H1 (cell line): Measurements from ENCODE around the gene FOXM1. TPM values are rescaled to one million over a fixed set of nuclear protein-coding genes. Genes with fewer than 3 reads are reported as not detected.

ENCODE experiments used
- CHD1 ChIP-seq: IDR thresholded peaks from 2 replicates; pipeline ENCODE4 v1.6.1; 2012; ENCODE audit warnings: low read depth, low read length, improper control_type of control experiment
- GABPA ChIP-seq: IDR thresholded peaks from 2 replicates; pipeline ENCODE4 v1.6.1; 2011; ENCODE audit warnings: mild to moderate bottlenecking, low read length, moderate library complexity, borderline replicate concordance; ENCODE audit not compliant: insufficient read depth
- RBBP5 ChIP-seq: IDR thresholded peaks from 2 replicates; pipeline ENCODE4 v1.7.1; 2012; ENCODE audit warnings: low read depth, mild to moderate bottlenecking, inconsistent platforms, low read length, moderate library complexity, borderline replicate concordance
- RNF2 ChIP-seq: fragments of 200-900, 300-1000 bp; sonication (generic); IDR thresholded peaks from 2 replicates; pipeline ENCODE4 v1.7.1; 2016; ENCODE audit warnings: borderline replicate concordance, low read depth, mild to moderate bottlenecking, antibody characterized with exemption, low read length; ENCODE audit not compliant: poor library complexity, severe bottlenecking; ENCODE audit errors: missing control alignments
- SUZ12 ChIP-seq: fragments of 200-600 bp; sonication (generic); IDR thresholded peaks from 2 replicates; pipeline ENCODE4 v1.6.1; 2012; ENCODE audit warnings: mild to moderate bottlenecking, inconsistent platforms, low read length, moderate library complexity, mixed read lengths
- polyA plus RNA-seq, 7 experiments: library from polyadenylated mRNA; depleted of rRNA in 3 of 7; stranded (reverse) in 5 of 7; unstranded in 2 of 7; fragments of >200 nt in 5 of 7; fragments of 200-250 nt in 2 of 7; gene quantifications; 1 replicate in 5 of 7; 2 replicates in 1 of 7; 4 replicates in 1 of 7; pipeline versions ENCODE4 v1.2.1 to v1.2.3, GENCODE V29; 2011 to 2013; ENCODE audit warnings: missing spikeins in 2 of 7, mixed read lengths in 2 of 7
- total RNA-seq: library from RNA; stranded (reverse); fragmentation: NEBNext Ultra II Directional; extraction: Animal tissue kit (Norgen Biotek cat#: 25700); gene quantifications from 2 replicates; pipeline ENCODE4 v1.2.1, GENCODE V29; 2021

Gene FOXM1
- total and polyA plus RNA-seq, 2 of the 8 experiments (the other 6 are each of a cell fraction or from before 2014, with no cell fraction given), result 58.1 to 121 TPM

GRCh38 chr12:2819810-2820209 is 57.2 kb downstream of the FOXM1 start (continued):
- no peak for TF ChIP-seq RBBP5
- no peak for TF ChIP-seq GABPA
- no peak for TF ChIP-seq CHD1
- no peak for TF ChIP-seq RNF2
- TF ChIP-seq SUZ12, result no peak
